Measurements from ENCODE around the gene PLA2G12A. TPM values are rescaled to one million over a fixed set of nuclear protein-coding genes. Genes with fewer than 3 reads are reported as not detected.

PLA2G12A gene
- total RNA-seq, 4 donors from 2014 or later = 16.7 to 28.7 (median 25.5) TPM

GRCh38 chr4:109698656-109699055 lies 31.2 kb downstream of the PLA2G12A start:
- no peaks in the 10 kb centered on the region for H3K27me3 ChIP-seq
- H3K9me3 ChIP-seq = no peaks in the 10 kb centered on the region
- no peak for DNase-seq
- no peak overlapping the region for H3K4me3 ChIP-seq
- TF ChIP-seq POLR2A (IDR thresholded peaks at IDR 0.05) = no peak
- TF ChIP-seq CTCF (IDR thresholded peaks at IDR 0.05) = no peak
- intact Hi-C loops (cut with DNase I; ENCODE audit: low total_unique reads) = no loop called here
- H3K36me3 ChIP-seq = no peaks in the 10 kb centered on the region
- H3K4me1 ChIP-seq = peaks cover 0 to 6% of the 10 kb centered on the region in 2 donors
- H3K27ac ChIP-seq = no peak overlapping the region

- intact Hi-C loops (cut with DNase I; ENCODE audit: low total_unique reads) = no loop called here
- Histone ChIP-seq H3K27ac (no peak overlapping the region), H3K4me3 (no peak overlapping the region), H3K36me3 (no peaks in the 10 kb centered on the region), H3K27me3 (no peaks in the 10 kb centered on the region), H3K4me1 (no peaks in the 10 kb centered on the region), H3K9me3 (no peaks in the 10 kb centered on the region)
- no peak for DNase-seq
- TF ChIP-seq POLR2A (IDR thresholded peaks at IDR 0.05) (no peak), CTCF (IDR thresholded peaks at IDR 0.05) (no peak)
Observed at GRCh38 chr4:109691411-109691920, 38.4 kb downstream of the PLA2G12A start.

- no peak for TF ChIP-seq POLR2A (IDR thresholded peaks at IDR 0.05)
- TF ChIP-seq CTCF (IDR thresholded peaks at IDR 0.05) = no peak
- H3K4me1 ChIP-seq = no peaks in the 10 kb centered on the region
- no peak for DNase-seq
- H3K9me3 ChIP-seq = no peaks in the 10 kb centered on the region
- H3K27ac ChIP-seq = no peak overlapping the region
- H3K4me3 ChIP-seq = no peak overlapping the region
- no peaks in the 10 kb centered on the region for H3K36me3 ChIP-seq
- intact Hi-C loops (cut with DNase I; ENCODE audit: low total_unique reads) = no loop called here
- no peaks in the 10 kb centered on the region for H3K27me3 ChIP-seq
Observed at GRCh38 chr4:109690690-109691410, 39.0 kb downstream of the PLA2G12A start.

- Histone ChIP-seq H3K27ac (no peak overlapping the region), H3K27me3 (no peaks in the 10 kb centered on the region), H3K9me3 (no peaks in the 10 kb centered on the region), H3K4me3 (no peak overlapping the region), H3K36me3 (no peaks in the 10 kb centered on the region), H3K4me1 (no peaks in the 10 kb centered on the region)
- DNase-seq = no peak
- no peak for TF ChIP-seq CTCF (IDR thresholded peaks at IDR 0.05)
- TF ChIP-seq POLR2A (IDR thresholded peaks at IDR 0.05) = no peak
- intact Hi-C loops (cut with DNase I; ENCODE audit: low total_unique reads) = no loop called here
Observed at GRCh38 chr4:109684727-109685126, 45.1 kb downstream of the PLA2G12A start.

- no peak for TF ChIP-seq POLR2A (IDR thresholded peaks at IDR 0.05)
- no peak for TF ChIP-seq CTCF (IDR thresholded peaks at IDR 0.05)
- no peaks in the 10 kb centered on the region for H3K27me3 ChIP-seq
- DNase-seq = no peak
Observed at GRCh38 chr4:109683621-109684253, 46.1 kb downstream of the PLA2G12A start.

More at GRCh38 chr4:109683621-109684253, 46.1 kb downstream of the PLA2G12A start:
- Histone ChIP-seq H3K4me1 (no peaks in the 10 kb centered on the region), H3K36me3 (no peaks in the 10 kb centered on the region), H3K27ac (no peak overlapping the region), H3K4me3 (no peak overlapping the region), H3K9me3 (no peaks in the 10 kb centered on the region)
- intact Hi-C loops (cut with DNase I; ENCODE audit: low total_unique reads) = no loop called here

Data from uterus (tissue), 4 donors.